Suppressor macrophage (primary cell): ENCODE measurements around the gene AP3S2.
"Not testable (repeated sequence)": the region's sequence is repeated elsewhere in the genome, so short reads cannot be mapped to it uniquely, and the experiment has no call there.

ENCODE experiments used
- DNase-seq, 4 experiments: peaks; one replicate each; pipeline ENCODE4 v3.0.0-alpha.2; 2020 to 2022

AP3S2 gene

GRCh38 chr15:89864958-89865739, 28.6 kb downstream of the AP3S2 start:
- no peak for DNase-seq

GRCh38 chr15:89863918-89864317, 29.9 kb downstream of the AP3S2 start:
- DNase-seq: no peak

- no peak for DNase-seq
Observed at GRCh38 chr15:89860891-89861290, 32.9 kb downstream of the AP3S2 start.

DNA sequence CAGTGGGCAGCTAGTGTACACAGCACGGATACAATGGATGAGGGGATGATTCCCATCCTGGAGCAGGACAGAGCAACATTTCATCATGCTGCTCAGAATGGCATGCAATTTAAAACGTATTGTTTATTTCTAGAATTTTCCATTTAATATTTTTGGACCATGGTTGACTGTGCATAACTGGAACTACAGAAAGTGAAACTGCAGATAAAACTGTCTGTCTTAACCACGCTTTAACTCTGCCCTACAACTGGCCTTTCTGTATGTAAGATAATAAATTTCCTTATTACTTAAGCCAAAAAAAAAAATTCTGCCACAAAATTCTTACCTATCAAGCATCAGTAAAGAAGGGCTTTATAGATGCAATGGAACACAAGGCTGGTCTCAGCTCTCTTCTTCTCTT, 33.4 kb downstream of the AP3S2 start:
- no peak for DNase-seq

- DNase-seq: no peak
Observed at GRCh38 chr15:89858661-89859458, 34.9 kb downstream of the AP3S2 start.

GRCh38 chr15:89857673-89858072, 36.1 kb downstream of the AP3S2 start:
- DNase-seq: no peak

GRCh38 chr15:89855948-89856347, 37.8 kb downstream of the AP3S2 start:
- no peak for DNase-seq

GRCh38 chr15:89854863-89855262, 38.9 kb downstream of the AP3S2 start:
- not testable (repeated sequence) for DNase-seq

GRCh38 chr15:89852342-89852995, 41.3 kb downstream of the AP3S2 start:
- no peak for DNase-seq

GRCh38 chr15:89851673-89852341, 42.0 kb downstream of the AP3S2 start:
- DNase-seq: peak in 3 of 4 experiments; percentile 15 to 74 (median 72)

DNA sequence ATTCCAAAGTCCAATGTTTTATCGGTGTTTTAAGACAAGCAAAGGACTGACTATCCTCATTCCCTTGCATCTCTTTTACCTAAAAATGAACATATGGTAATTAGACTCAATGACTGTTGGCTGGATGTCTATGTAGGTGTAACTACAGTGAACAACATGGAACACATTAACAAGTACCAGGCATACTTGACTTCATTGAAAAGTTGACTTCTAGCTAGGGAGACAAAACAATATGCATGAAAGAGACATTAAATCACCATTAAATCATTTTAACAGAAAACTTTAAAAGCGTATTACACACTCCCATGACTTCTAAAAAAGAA, 44.9 kb downstream of the AP3S2 start:
- no peak for DNase-seq

- DNase-seq: peak in 1 of 4 experiments; percentile 26
Observed at GRCh38 chr15:89847101-89847500, 46.7 kb downstream of the AP3S2 start.

- peak in 2 of 4 experiments; percentile 20 to 38 for DNase-seq
Observed at GRCh38 chr15:89845305-89845893, 48.4 kb downstream of the AP3S2 start.

DNA sequence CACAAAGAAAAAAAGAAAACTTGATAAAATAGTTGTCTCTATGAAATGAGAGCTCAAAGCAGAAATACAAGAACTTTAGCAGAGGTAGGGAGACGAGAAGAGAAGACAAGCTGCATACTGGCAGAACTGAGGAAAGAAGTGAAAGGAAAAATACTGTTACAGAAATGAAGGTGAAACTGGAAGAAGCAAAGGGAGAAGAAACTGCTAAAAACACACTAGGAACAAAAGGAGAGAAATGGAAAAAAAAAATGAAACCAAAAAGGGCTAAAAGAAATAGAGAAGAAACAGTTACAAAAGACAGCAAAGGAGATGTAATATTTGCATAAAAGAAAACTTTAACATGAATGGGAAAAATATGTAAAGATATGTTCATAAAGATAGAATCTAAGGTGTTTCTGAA, 51.8 kb downstream of the AP3S2 start:
- DNase-seq: no peak

DNA sequence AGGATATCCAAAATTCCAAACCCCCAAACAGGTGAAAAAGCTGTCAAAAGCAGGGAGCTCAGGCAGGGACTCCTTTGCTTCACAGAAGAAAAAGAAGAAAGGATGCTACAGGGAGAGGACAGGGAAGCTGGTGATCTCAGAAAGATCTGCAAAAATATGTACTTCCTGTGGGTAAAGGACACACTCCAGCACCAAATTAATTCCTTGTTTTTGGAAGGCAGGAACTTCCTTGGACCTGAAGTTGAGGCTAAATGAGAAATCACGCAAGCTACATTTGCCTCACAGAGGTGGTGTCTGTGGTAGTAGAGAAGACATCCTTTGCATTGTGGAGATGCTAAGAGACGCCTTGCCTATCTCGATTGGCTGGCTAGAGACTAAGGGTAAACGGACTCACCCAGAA, 52.5 kb downstream of the AP3S2 start:
- no peak for DNase-seq

DNA sequence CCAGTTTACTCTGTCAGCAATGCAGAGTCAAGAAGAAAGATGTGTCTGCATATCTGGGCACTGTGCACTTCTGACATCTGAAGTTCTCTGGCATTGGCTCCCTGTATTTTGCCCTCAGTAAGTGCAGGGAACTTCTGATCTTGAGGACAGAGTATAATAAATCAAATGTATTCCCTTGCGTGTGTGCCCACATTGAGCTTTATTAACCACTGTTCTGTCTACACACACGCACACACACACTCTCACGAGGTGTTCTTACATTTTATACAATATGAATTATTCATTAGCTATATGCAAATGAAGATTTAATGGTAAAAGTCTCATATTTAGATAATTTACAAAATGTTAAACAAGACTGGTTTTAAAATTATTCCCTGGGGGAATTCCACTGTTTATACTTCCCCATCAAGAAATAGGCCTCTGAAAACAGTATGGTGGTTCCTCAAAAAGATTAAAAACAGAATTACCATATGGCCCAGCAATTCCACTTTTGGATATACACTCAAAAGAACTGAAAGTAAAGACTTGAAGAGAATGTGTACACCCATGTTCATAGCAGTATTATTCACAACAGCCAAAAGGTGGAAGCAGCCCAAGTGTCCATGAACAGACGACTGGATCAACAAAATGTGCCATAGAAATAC, 54.5 kb downstream of the AP3S2 start:
- DNase-seq: peak in 3 of 4 experiments; percentile 29 to 77 (median 77)

- DNase-seq: no peak
Observed at GRCh38 chr15:89837830-89838178, 56.0 kb downstream of the AP3S2 start.

- peak; percentile 55 to 74 (median 69) for DNase-seq
Observed at GRCh38 chr15:89837134-89837829, 56.5 kb downstream of the AP3S2 start.

DNA sequence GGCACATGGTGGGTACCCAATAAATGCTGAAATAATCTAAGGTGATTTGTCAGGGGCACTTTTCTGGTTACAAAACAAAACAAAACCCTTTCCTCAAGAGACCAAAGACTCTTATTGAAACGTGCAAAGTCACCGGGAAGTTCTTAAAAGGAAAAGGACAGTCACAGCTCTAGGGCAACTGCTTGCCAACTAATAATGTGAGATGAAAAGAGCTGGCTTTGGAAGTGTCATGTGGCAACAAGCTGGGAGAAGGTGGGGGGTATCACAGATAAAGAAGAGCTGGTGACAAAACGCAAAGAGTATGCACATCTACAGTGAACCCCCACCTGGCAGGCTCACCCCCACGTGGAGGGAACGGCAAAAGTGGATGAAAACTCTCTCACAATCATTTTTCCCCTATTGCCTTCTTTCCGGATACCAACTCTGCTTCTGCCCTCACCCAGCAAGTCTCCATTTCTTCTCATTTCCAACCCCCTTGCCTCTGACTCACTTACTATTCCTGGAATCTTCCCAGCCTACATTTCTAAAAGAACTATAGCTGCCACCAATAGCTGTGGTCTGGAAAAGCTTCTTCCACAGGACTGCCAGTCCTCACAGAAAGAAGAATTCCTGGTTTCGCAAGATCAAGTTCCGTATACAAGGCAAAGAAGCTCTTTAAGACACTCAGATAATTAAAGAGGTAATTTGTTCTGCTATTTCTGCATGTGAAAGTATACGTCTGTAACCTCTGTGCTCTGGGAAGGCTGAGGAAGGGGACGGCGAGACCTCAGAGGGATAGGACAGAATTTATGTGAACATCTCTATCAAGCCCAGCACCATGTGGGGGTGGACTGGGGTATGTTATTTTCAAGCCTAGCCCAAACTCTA, 57.3 kb downstream of the AP3S2 start:
- DNase-seq: peak; percentile 68 to 90 (median 80)

DNA sequence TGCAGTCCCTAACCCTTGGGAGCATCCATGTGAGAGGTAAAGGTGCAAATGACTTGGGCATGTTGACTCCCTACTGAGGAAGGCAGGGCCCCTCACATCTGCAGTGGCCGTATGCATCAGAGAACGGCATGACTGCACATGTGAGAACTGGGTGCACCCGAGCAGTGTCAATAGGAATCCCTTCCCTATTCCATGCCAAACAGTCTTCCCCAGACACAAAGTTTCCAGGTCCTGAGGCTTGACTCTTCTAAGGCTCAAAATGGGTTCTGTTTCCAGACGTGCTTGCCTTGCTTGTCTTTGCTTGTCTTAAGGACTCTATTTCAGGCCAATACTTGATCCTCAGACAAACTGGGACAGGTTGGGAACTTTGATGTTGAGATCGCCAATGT, 58.6 kb downstream of the AP3S2 start:
- no peak for DNase-seq
